Spleen (tissue), 11 donors: ENCODE results near the gene CALHM4. TPM values are rescaled to one million over a fixed set of nuclear protein-coding genes. Genes with fewer than 3 reads are reported as not detected.

Experiments
- DNase-seq: peaks from one replicate; pipeline ENCODE4 v3.0.0-alpha.2; 2020
- H3K27ac ChIP-seq, 8 donors: fragments of 200-600 bp; sonication (generic) in 7 of 8; 1 replicate in 4 of 8; 2 replicates in 4 of 8; pipeline versions ENCODE4 v1.5.0 to v1.8.0; 2016 to 2021; ENCODE audit warnings: inconsistent platforms in 4 of 8, mild to moderate bottlenecking in 4 of 8, moderate library complexity in 1 of 8
- H3K27me3 ChIP-seq, 7 donors: fragments of 200-600 bp; sonication (generic) in 6 of 7; replicated peaks in 1 of 7; 1 replicate in 4 of 7; 2 replicates in 3 of 7; pipeline versions ENCODE4 v1.5.0 to v1.8.0; 2016 to 2021; ENCODE audit warnings: inconsistent platforms in 3 of 7, mild to moderate bottlenecking in 1 of 7
- H3K36me3 ChIP-seq, 6 donors: fragments of 200-600 bp; sonication (generic) in 5 of 6; 1 replicate in 4 of 6; 2 replicates in 2 of 6; pipeline versions ENCODE4 v1.5.0 to v1.8.0; 2016 to 2021; ENCODE audit warnings: inconsistent platforms in 2 of 6
- H3K4me1 ChIP-seq, 6 donors: fragments of 200-600 bp; sonication (generic) in 5 of 6; 1 replicate in 3 of 6; 2 replicates in 3 of 6; pipeline versions ENCODE4 v1.5.0 to v1.8.0; 2016 to 2021; ENCODE audit warnings: inconsistent platforms in 3 of 6
- H3K4me3 ChIP-seq, 8 donors: fragments of 200-600 bp; sonication (generic) in 7 of 8; 1 replicate in 4 of 8; 2 replicates in 4 of 8; pipeline versions ENCODE4 v1.5.0 to v1.8.0; 2016 to 2021; ENCODE audit warnings: inconsistent platforms in 4 of 8, mild to moderate bottlenecking in 4 of 8, moderate library complexity in 2 of 8
- H3K9me3 ChIP-seq, 8 donors: fragments of 200-600 bp; sonication (generic) in 7 of 8; 1 replicate in 4 of 8; 2 replicates in 4 of 8; pipeline versions ENCODE4 v1.5.0 to v1.8.0; 2016 to 2021; ENCODE audit warnings: inconsistent platforms in 4 of 8
- POLR2A ChIP-seq, 3 donors: fragments of 450-650 bp; IDR thresholded peaks; one replicate each; pipeline ENCODE4 v1.5.1; 2017; ENCODE audit warnings: antibody characterized with exemption in 3 of 3, mild to moderate bottlenecking in 1 of 3
- POLR2AphosphoS5 ChIP-seq, 3 donors: sonication (generic); formaldehyde crosslinking; IDR thresholded peaks; one replicate each; pipeline ENCODE4 v1.5.1; 2017; ENCODE audit warnings: antibody characterized with exemption in 3 of 3
- WGBS, 5 donors: extraction: QIAGEN DNeasy Blood & Tissue Kit in 3 of 5; methylation state at CpG; one replicate each; pipeline versions ENCODE4 v1.1.5 to v1.1.7; 2013 to 2018; 5-methylcytosine and 5-hydroxymethylcytosine counted together
- intact Hi-C: fragments of 100-400 bp; cut with DNase I; formaldehyde crosslinking; loops from one replicate; pipeline ENCODE4 v1.15.0; 2023; ENCODE audit warnings: low total_unique reads
- polyA plus RNA-seq, 3 donors: library from polyadenylated mRNA; stranded (reverse); fragments of 200-250 nt; gene quantifications; one replicate each; pipeline ENCODE4 v1.2.1, GENCODE V29; 2013
- total RNA-seq, 7 donors: library from RNA; depleted of rRNA in 3 of 7; stranded (reverse); fragments of >200 nt in 3 of 7; fragmentation: NEBNext Ultra II Directional in 4 of 7; extraction: Animal tissue kit (Norgen Biotek cat#: 25700) in 4 of 7; gene quantifications; one replicate each; pipeline versions ENCODE4 v1.1.0 to v1.2.1, GENCODE V29; 2016 to 2021
- TF ChIP-seq, protein P1 (sequence below), 11 experiments: fragments of 200-600 bp in 7 of 11; fragments of 450-650 bp in 4 of 11; sonication (generic) in 4 of 11; IDR thresholded peaks in 8 of 11; conservative IDR thresholded peaks in 3 of 11; 1 replicate in 7 of 11; 2 replicates in 4 of 11; pipeline versions ENCODE4 v1.4.0 to v1.8.0; 2016 to 2021; ENCODE audit warnings: antibody characterized with exemption in 11 of 11, inconsistent platforms in 4 of 11, mild to moderate bottlenecking in 1 of 11
- donor health status: healthy with polysubstance abuse.
- donor health status: DM: no; HTN: no; CAD: no; lungs with moderate emphysema.
- donor health status: DM: no; HTN: no; CAD: no.
- donor health status: Bipolar disorder and iron deficiency.
- donor health status: healthy.
- donor health status: DM: no; HTN: no; CAD: no.
- donor health status: DM: yes; HTN: yes; CAD: no.

CALHM4 gene
- total and polyA plus RNA-seq, 10 donors = not detected

DNA sequence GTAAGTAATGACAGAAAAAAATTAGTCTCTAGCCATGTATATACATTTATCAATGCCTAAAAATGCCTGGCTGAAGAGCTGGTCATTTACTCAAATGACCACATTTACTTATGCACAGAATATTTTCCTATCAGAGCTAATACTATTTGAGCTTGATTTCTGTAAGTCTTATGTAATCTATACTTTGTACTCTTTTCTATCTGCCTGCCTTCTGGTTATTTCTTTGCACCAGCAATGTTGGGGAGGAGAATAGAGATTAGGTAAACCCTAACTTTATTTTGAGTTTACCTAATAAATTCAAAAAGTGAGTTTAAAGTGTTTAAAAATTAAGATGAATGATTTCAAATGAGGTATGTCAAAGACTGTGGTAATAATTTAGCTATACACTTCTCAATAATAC, 38.4 kb upstream of the CALHM4 start:
- no peak for TF ChIP-seq POLR2A (IDR thresholded peaks at IDR 0.05)
- no peak for TF ChIP-seq POLR2AphosphoS5 (IDR thresholded peaks at IDR 0.05)
- TF ChIP-seq, protein P1, sequence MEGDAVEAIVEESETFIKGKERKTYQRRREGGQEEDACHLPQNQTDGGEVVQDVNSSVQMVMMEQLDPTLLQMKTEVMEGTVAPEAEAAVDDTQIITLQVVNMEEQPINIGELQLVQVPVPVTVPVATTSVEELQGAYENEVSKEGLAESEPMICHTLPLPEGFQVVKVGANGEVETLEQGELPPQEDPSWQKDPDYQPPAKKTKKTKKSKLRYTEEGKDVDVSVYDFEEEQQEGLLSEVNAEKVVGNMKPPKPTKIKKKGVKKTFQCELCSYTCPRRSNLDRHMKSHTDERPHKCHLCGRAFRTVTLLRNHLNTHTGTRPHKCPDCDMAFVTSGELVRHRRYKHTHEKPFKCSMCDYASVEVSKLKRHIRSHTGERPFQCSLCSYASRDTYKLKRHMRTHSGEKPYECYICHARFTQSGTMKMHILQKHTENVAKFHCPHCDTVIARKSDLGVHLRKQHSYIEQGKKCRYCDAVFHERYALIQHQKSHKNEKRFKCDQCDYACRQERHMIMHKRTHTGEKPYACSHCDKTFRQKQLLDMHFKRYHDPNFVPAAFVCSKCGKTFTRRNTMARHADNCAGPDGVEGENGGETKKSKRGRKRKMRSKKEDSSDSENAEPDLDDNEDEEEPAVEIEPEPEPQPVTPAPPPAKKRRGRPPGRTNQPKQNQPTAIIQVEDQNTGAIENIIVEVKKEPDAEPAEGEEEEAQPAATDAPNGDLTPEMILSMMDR (IDR thresholded peaks at IDR 0.05 in 8 of 11, conservative IDR thresholded peaks at IDR 0.05 in 3 of 11) = no peak
- intact Hi-C loops = no loop called here
- H3K27me3 ChIP-seq = no peaks in the 10 kb centered on the region

DNA sequence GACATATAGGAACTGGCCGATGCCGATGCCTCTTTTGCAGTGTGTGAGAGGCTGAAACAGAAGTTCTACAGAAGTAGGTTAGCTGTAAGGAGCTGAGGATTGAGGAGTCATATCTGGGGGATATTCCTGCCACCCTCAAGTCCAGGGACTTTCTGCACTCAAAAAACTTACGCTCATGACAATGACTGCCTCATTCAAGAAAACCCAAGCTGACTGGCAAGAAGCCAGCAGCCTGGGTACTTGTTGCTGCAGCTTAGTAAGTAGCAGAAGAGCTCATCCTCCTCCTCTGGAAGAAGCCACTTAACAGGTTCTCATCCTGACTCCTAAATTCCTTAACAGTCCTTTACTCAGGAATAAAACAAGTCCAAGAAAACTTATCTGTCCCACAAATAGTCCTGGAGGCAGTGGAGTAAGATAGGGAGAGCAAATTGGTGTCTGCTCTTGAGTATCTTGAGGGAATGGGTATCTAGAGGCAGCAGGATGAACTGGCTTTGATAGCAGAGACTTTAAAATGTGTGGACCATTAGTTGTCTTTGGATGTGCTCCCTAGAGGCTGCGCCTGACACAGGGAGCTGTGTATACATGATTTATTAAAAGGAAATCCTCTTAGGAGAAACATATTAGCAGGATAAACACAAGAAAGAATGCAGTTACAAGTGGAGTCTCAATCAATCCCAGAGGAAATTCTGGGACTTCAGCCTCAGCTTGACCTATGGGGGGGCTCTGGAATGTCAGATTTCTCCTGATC, 34.8 kb upstream of the CALHM4 start:
- Histone ChIP-seq H3K4me3 (no peak overlapping the region), H3K27ac (no peak overlapping the region), H3K27me3 (no peaks in the 10 kb centered on the region), H3K36me3 (peaks cover 0 to 7% (median 0%) of the 10 kb centered on the region in 6 donors), H3K9me3 (no peaks in the 10 kb centered on the region), H3K4me1 (peaks cover 0 to 14% (median 2%) of the 10 kb centered on the region in 6 donors)
- DNase-seq = no peak
- TF ChIP-seq POLR2AphosphoS5 (IDR thresholded peaks at IDR 0.05) = no peak
- no peak for TF ChIP-seq POLR2A (IDR thresholded peaks at IDR 0.05)
- TF ChIP-seq, protein P1 (IDR thresholded peaks at IDR 0.05 in 8 of 11, conservative IDR thresholded peaks at IDR 0.05 in 3 of 11) = no peak
- intact Hi-C loops = no loop called here
- 72 to 89% (median 78%) methylated on average over 4 of the region's 4 CpGs for WGBS, 5 donors

More for the DNA sequence above, 38.4 kb upstream of the CALHM4 start:
- DNase-seq = no peak
- peaks cover 0 to 31% (median 12%) of the 10 kb centered on the region in 6 donors for H3K4me1 ChIP-seq
- no peaks in the 10 kb centered on the region for H3K9me3 ChIP-seq
- H3K4me3 ChIP-seq = no peak overlapping the region
- no peak overlapping the region for H3K27ac ChIP-seq
- peaks cover 0 to 7% (median 0%) of the 10 kb centered on the region in 6 donors for H3K36me3 ChIP-seq

DNA sequence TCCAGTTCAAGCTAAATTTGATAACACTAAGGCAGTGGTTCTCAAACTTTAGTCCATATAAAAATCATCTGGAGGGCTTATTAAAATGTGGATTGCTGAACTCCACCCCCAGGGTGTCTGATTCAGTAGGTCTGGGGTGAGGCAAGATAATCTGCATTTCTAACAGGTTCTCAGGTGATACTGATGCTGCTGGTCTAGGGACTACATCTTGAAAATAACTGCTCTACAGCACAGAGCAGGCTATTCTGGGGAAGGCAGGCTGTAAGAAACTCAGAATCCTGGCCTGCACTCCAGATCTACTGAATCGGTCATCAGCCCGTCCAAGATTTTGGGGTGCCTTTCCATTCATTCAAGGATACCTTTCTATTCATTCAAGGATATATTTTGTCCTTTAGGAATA, 30.7 kb upstream of the CALHM4 start:
- TF ChIP-seq POLR2AphosphoS5 (IDR thresholded peaks at IDR 0.05) (no peak), POLR2A (IDR thresholded peaks at IDR 0.05) (no peak)
- TF ChIP-seq, protein P1 (IDR thresholded peaks at IDR 0.05 in 8 of 11, conservative IDR thresholded peaks at IDR 0.05 in 3 of 11) = no peak
- no peak overlapping the region for H3K27ac ChIP-seq
- H3K36me3 ChIP-seq = no peaks in the 10 kb centered on the region
- no peak for DNase-seq
- no peaks in the 10 kb centered on the region for H3K27me3 ChIP-seq
- H3K9me3 ChIP-seq = no peaks in the 10 kb centered on the region
- intact Hi-C loops = no loop called here
- no peaks in the 10 kb centered on the region for H3K4me1 ChIP-seq
- 94 to 100% (median 96%) methylated on average over 2 of the region's 2 CpGs for WGBS, 5 donors
- H3K4me3 ChIP-seq = no peak overlapping the region

DNA sequence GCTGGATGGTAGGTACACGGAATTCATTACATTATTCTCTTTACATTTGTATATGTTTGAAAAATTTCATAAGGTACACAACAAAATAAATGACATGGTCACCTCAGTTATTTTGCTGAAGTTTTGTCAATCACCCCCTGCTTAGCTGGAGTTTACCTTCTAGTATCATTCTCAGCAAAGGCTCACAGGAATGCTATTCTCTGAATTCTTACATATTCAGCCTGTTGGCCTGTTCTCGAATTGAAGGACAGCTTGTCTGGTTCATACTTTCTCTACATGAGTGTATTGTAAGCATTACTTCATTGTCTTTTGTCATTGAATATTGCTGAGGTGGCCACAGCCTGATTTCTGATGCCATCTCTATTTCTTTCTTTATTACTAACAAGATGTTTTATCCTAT, 29.3 kb upstream of the CALHM4 start:
- DNase-seq = no peak
- intact Hi-C loops = no loop called here
- no peaks in the 10 kb centered on the region for H3K36me3 ChIP-seq
- H3K9me3 ChIP-seq = no peaks in the 10 kb centered on the region
- H3K4me1 ChIP-seq = peaks cover 0 to 2% (median 0%) of the 10 kb centered on the region in 6 donors
- WGBS, 5 donors = 81 to 95% (median 90%) methylated on average over 2 of the region's 2 CpGs
- H3K27me3 ChIP-seq = no peaks in the 10 kb centered on the region
- no peak overlapping the region for H3K27ac ChIP-seq
- no peak overlapping the region for H3K4me3 ChIP-seq
- TF ChIP-seq POLR2A (IDR thresholded peaks at IDR 0.05) = no peak
- TF ChIP-seq, protein P1 (IDR thresholded peaks at IDR 0.05 in 8 of 11, conservative IDR thresholded peaks at IDR 0.05 in 3 of 11) = no peak
- no peak for TF ChIP-seq POLR2AphosphoS5 (IDR thresholded peaks at IDR 0.05)
